ENCODE results near the gene HVCN1.

HVCN1 gene

DNA sequence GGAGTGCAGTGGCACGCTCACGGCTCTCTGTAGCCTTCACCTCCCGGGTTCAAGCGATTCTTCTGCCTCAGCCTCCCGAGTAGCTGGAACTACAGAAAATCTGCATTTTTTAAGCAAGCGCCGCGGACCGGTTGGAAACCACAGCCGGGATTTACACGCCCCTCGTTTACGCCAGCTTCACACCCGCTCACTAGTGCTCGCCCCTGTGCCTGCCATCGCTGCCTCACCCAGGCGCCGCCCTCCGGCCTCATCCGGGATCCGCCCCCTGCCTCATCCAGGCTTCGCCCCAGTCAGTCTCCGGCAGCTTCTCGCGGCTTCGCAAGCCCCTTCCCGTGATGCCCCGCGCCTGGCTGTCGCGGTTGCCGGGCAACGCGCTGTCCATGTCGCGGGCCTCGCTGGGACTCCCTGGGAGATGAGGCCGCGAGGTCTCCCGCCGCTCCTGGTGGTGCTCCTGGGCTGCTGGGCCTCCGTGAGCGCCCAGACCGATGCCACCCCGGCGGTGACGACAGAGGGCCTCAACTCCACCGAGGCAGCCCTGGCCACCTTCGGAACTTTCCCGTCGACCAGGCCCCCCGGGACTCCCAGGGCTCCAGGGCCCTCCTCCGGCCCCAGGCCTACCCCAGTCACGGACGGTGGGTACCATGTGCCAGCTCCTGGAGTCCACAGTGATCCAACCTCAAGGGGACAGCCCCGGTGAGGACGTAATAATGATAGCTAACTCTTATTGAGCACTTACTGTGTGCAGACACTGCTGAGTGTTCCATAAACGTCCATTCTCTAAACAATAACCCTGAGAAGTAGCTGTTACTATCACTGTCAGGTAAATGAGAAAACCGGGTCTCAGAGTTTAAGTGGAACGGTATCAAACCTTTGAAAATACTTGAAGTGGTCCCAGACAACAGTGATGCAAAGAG lies 74.9 kb downstream of the HVCN1 start, which contains the start of gene TCTN1:
TCTN1 (plus strand) TSS at position 359 of the 914 bp plus-strand sequence; CDS start at position 413, 54 bp downstream.
- FAIRE-seq = peak; percentile 53

DNA sequence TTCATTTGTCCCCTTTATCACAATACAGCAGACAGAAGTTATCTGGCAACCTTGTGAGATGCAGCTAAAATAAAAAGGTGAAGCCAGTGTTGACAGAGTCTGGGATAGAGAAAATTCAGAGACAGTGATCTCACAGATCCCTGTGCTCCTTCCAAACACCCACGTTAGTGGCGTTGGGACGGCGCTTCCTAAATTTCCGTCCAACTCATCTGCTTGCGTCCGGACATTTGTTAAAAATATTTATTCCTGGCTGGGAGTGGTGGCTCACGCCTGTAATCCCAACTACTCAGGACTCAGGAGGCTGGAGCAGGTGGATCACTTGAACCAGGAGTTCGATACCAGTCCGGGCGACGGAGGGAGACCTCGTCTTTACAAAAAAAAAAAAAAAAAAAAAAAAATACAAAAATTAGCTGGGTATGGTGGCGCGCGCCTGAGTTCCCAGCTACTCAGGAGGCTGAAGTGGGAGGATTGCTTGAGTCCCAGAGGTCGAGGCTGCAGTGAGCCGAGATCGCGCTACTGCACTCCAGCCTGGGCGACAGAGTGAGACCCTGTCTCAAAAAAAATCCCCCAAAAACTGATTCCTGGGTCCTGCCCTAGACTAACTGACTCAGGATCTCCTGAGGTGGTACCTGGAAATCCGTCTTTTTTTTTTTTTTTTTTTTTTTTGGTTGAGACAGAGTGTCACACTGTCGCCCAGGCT lies 75.7 kb downstream of the HVCN1 start:
- no peak for FAIRE-seq

GRCh38 chr12:110606253-110606611 lies 82.7 kb downstream of the HVCN1 start:
- no peak for FAIRE-seq

- FAIRE-seq = peak; percentile 22
Measured at GRCh38 chr12:110602085-110602814, 86.7 kb downstream of the HVCN1 start.

DNA sequence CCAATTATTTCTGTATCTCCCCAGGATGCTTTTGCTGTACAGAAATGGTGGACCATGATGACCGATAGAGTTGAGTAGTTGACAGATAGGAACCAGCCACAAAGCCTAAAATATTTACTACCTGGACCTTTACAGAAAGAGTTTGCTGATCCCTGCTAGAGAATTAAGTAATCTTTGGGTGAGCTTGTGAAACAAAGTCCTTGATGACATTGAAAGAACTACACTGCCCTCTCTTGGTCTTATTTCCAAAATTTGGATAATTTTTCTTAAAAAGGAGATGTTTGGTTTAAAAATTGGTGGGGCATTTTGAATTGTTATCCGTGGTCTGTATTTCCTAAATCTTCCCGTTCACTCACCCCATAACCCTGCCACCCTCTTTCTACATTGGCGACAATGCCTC lies 88.7 kb downstream of the HVCN1 start:
- FAIRE-seq = no peak

DNA sequence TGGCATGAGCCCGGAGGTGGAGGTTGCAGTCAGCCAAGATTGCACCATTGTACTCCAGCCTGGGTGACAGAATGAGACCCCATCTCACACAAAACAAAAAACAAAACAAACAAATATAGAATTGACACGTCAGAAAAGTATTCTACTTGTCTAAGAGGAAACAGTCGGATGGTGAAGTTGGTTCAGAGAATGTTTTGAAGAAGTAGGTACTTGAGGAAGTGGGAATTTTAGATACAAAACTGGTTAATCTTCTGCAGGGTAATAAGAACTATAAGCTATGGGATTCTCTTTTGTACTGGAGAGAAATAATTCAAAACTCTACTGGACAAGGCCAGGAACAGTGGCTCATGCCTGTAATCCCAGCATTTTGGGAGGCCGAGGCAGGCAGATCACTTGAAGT lies 89.6 kb downstream of the HVCN1 start:
- FAIRE-seq = no peak
